Fibroblast of pulmonary artery (primary cell): ENCODE results near the gene EEFSEC.
A peak's percentile ranks its signal among the peaks of the same experiment; 100 is the strongest.

ENCODE experiments used
- DNase-seq: peaks from one replicate; pipeline ENCODE4 v3.0.0-alpha.2; 2010; ENCODE audit warnings: low read depth
- H3K4me3 ChIP-seq: replicated peaks from 2 replicates; pipeline ENCODE4 v1.5.1; 2011; ENCODE audit warnings: low read depth, mild to moderate bottlenecking, control low read depth, low read length, moderate library complexity
- TF ChIP-seq, protein P1 (sequence below): IDR thresholded peaks from 2 replicates; pipeline ENCODE4 v1.5.1; 2011; ENCODE audit warnings: mild to moderate bottlenecking, control low read depth, low read length, inconsistent platforms; ENCODE audit errors: missing control alignments

Gene EEFSEC

GRCh38 chr3:128319107-128319506 lies 165.8 kb downstream of the EEFSEC start:
- TF ChIP-seq, protein P1, sequence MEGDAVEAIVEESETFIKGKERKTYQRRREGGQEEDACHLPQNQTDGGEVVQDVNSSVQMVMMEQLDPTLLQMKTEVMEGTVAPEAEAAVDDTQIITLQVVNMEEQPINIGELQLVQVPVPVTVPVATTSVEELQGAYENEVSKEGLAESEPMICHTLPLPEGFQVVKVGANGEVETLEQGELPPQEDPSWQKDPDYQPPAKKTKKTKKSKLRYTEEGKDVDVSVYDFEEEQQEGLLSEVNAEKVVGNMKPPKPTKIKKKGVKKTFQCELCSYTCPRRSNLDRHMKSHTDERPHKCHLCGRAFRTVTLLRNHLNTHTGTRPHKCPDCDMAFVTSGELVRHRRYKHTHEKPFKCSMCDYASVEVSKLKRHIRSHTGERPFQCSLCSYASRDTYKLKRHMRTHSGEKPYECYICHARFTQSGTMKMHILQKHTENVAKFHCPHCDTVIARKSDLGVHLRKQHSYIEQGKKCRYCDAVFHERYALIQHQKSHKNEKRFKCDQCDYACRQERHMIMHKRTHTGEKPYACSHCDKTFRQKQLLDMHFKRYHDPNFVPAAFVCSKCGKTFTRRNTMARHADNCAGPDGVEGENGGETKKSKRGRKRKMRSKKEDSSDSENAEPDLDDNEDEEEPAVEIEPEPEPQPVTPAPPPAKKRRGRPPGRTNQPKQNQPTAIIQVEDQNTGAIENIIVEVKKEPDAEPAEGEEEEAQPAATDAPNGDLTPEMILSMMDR, result no peak
- DNase-seq, result no peak
- no peak overlapping the region for H3K4me3 ChIP-seq

- TF ChIP-seq, protein P1, result no peak
- DNase-seq, result no peak
- H3K4me3 ChIP-seq, result no peak overlapping the region
Observed at GRCh38 chr3:128319741-128320141, 166.5 kb downstream of the EEFSEC start.

- TF ChIP-seq, protein P1, result no peak
- no peak for DNase-seq
- no peak overlapping the region for H3K4me3 ChIP-seq
Observed at GRCh38 chr3:128320551-128321340, 167.5 kb downstream of the EEFSEC start.

GRCh38 chr3:128321418-128321817 lies 168.1 kb downstream of the EEFSEC start:
- H3K4me3 ChIP-seq, result no peak overlapping the region
- TF ChIP-seq, protein P1, result no peak
- no peak for DNase-seq

DNA sequence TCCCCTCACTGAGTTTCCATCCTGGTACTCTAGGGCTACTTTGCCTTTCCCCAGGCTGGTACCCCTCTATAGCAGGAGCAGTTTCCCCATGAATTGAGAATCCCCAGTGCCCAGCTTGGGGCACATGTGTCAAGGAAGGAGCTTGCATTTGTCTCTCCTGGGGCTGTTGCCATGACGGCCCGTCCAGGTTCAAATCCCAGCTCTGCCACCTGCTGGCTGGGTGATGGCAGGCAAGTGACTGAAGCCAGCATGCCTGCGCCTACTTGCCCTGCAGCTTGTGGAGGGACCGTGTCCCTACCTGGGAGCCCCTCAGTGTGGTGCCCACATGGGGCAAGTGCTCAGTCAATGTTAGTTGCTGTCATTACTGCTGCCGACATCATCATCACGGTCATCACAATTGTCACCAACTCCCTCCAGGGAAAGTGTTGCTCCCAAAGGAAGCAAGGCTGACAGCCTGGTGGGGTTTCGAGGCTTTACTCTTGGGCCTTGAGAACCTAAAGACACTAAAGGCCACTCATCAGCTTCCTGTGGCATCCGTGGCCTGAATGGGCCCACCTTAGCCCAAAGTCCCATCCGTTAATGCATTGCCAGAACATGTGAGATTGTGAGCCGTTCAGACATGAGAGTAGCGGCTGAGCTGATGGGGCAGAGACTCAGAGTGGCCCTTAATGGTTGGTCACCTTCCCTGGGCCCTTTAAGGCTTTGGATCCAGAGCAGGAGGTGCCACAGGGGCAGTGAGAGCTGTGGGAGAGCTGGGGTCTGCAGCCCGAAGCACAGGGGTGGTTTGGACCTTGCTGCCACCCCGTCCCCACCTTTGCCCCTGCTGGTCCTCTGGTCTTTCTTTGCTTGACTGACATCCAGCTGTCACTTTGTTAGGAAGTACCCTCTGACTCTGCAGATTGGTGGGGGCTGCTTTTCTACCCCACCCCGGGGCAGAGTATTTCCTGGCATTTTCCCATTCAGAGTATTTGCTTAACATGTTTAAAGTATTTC lies 169.0 kb downstream of the EEFSEC start:
- DNase-seq, result peak; percentile 67
- H3K4me3 ChIP-seq, result no peak overlapping the region
- TF ChIP-seq, protein P1, result peak; percentile 68

- TF ChIP-seq, protein P1, result no peak
- no peak overlapping the region for H3K4me3 ChIP-seq
- no peak for DNase-seq
Observed at GRCh38 chr3:128323206-128324081, 170.2 kb downstream of the EEFSEC start.
